ENCODE data around the gene MEX3B.
"Not testable (repeated sequence)": the region's sequence is repeated elsewhere in the genome, so short reads cannot be mapped to it uniquely, and the experiment has no call there.

Gene MEX3B

DNA sequence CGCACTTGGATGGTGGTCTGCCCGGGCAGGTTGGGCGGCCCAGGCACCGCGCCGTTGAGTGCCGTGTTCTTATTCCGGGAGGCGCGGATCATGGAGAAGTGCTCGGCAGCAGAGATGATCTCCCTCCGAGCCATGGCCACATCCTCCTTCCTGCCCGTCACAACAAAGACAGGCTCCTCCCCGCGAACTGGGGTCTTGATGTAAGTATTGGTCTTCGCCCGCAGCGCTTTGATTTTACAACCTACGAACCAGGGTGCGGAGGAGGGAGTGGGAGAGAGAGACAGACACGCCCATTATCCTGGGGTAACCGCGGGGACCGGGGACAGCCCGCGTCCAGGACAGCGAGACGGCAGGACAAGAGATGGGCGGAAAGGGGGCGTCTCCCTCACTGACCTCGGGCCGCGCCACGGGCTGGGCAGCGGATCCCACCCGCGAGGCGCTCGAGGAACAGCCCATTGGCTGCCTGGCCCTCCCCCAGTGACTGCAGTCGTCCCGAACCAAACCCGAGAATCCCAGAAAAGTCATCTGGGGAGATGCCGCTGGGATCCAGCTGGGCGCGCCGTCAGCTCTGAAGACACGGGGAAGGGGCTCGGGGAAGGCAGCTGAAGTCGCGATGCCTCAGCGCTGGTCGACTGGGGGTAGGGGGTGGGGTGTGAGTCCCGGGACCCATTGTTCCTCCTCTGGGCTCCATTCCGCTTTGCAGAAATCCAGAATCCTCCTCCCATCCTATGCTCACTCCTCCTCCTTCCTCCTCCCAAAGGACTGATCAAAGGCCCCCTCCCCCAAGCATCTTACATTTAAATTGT lies 1.2 kb downstream of the MEX3B start:
- H3K36me3 Mint-ChIP-seq = peaks cover 4% of the 10 kb centered on the region

GRCh38 chr15:82043796-82044372 lies 1.9 kb downstream of the MEX3B start:
- Mint-ChIP-seq H3K9me3 (no peaks in the 10 kb centered on the region), H3K36me3 (peaks cover 4% of the 10 kb centered on the region), H3K27me3 (peaks cover 65% of the 10 kb centered on the region), H3K4me1 (peaks cover 19% of the 10 kb centered on the region), H3K27ac (no peak overlapping the region), H3K4me3 (peak overlapping the region; percentile 84)
- no peak for DNase-seq
- CTCF ChIA-PET = no interaction called here

More for the DNA sequence above, 1.2 kb downstream of the MEX3B start:
- Mint-ChIP-seq H3K4me1 (peaks cover 19% of the 10 kb centered on the region), H3K27me3 (peaks cover 68% of the 10 kb centered on the region), H3K9me3 (no peaks in the 10 kb centered on the region), H3K27ac (no peak overlapping the region), H3K4me3 (peak overlapping the region; percentile 84)
- peak; percentile 67 for DNase-seq
- CTCF ChIA-PET = no interaction called here

DNA sequence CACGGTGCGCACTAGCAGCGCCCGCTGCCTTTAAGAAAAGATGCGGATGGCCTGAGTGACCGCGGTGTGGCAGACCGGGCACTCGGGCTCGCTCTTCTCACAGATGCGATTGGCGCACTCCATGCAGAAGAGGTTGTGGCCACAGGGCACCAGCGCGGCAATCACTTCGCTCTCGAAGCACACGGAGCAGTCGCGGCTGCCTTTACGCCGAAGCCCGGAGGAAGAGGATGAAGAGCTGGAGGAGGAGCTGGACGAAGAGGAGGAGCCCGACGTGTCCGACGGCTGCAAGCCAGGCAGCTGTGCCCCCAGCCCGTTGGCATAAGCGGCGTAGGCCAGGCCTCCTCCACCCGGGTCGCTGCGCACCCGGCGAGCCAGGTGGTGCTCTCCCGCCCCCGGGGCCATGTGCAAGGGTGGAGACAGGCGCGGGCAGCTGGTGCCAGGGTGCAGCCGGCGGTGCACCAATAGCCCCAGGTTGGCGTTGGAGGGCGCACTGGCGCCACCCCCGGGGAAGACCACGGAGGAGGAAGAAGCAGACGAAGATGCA lies 2.6 kb downstream of the MEX3B start:
- Mint-ChIP-seq H3K36me3 (peaks cover 4% of the 10 kb centered on the region), H3K27ac (no peak overlapping the region), H3K27me3 (peaks cover 58% of the 10 kb centered on the region), H3K4me1 (peaks cover 19% of the 10 kb centered on the region), H3K4me3 (peak overlapping the region; percentile 59), H3K9me3 (no peaks in the 10 kb centered on the region)
- CTCF ChIA-PET = interaction anchor here (1.4 kb wide), 1 partner anchor 777 kb away, joined by 3 read pairs; no protein-coding TSS in a partner anchor
- no peak for DNase-seq

GRCh38 chr15:82040862-82041261 lies 5.0 kb downstream of the MEX3B start:
- peaks cover 36% of the 10 kb centered on the region for H3K27me3 Mint-ChIP-seq
- H3K36me3 Mint-ChIP-seq = peaks cover 4% of the 10 kb centered on the region
- no peak overlapping the region for H3K27ac Mint-ChIP-seq
- H3K9me3 Mint-ChIP-seq = no peaks in the 10 kb centered on the region
- H3K4me3 Mint-ChIP-seq = no peak overlapping the region
- peaks cover 14% of the 10 kb centered on the region for H3K4me1 Mint-ChIP-seq
- DNase-seq = no peak
- CTCF ChIA-PET = no interaction called here

GRCh38 chr15:82040390-82040789 lies 5.4 kb downstream of the MEX3B start:
- Mint-ChIP-seq H3K27me3 (peaks cover 31% of the 10 kb centered on the region), H3K4me1 (peaks cover 14% of the 10 kb centered on the region), H3K36me3 (peaks cover 4% of the 10 kb centered on the region), H3K4me3 (no peak overlapping the region), H3K27ac (no peak overlapping the region), H3K9me3 (no peaks in the 10 kb centered on the region)
- CTCF ChIA-PET = no interaction called here
- no peak for DNase-seq

DNA sequence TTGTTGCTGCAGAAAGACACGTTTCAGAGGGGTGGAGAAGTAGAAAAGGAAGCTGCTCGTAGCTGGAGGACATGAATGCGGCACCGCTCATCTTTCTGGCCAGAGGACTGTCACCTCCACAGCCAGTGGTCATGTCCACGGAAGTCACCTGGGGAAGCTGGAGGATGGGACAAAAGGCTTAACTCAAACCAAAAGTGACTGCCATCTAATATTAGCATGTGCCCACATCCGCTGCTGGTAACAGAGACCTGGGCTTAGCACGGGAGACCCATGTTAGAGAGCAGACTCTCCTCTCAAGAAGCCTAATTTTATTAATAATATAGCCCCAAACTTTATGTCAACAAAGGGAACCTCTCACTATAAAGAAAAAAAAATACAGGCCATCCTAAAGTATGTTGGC lies 5.9 kb downstream of the MEX3B start:
- Mint-ChIP-seq H3K9me3 (no peaks in the 10 kb centered on the region), H3K36me3 (peaks cover 4% of the 10 kb centered on the region), H3K4me3 (no peak overlapping the region), H3K27me3 (peaks cover 26% of the 10 kb centered on the region), H3K27ac (no peak overlapping the region), H3K4me1 (peaks cover 9% of the 10 kb centered on the region)
- no peak for DNase-seq
- CTCF ChIA-PET = no interaction called here

GRCh38 chr15:82036461-82036860 lies 9.4 kb downstream of the MEX3B start:
- no peaks in the 10 kb centered on the region for H3K36me3 Mint-ChIP-seq
- no peak overlapping the region for H3K27ac Mint-ChIP-seq

DNA sequence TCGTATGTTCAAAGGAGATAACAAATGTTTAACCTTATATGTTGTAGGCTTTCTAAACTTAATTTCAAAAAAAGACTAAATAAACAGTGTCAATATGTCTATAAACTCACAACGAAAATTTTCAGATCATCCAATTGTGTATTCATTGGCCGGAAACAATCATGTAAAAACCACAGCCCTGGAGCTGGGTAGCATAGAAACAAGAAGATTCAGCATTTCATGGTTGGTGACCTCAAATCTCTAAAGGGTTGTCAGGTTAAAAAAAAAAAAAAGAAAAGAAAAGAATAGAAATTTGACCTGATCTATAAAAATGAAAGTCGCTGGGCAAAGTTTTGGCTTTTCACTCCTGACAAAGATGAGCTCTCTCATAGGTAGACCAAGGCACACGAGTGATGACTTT lies 13.9 kb downstream of the MEX3B start:
- CTCF ChIA-PET = no interaction called here
- Mint-ChIP-seq H3K4me3 (no peak overlapping the region), H3K9me3 (no peaks in the 10 kb centered on the region), H3K27ac (no peak overlapping the region), H3K27me3 (no peaks in the 10 kb centered on the region), H3K36me3 (no peaks in the 10 kb centered on the region), H3K4me1 (no peaks in the 10 kb centered on the region)
- no peak for DNase-seq

More at GRCh38 chr15:82036461-82036860, 9.4 kb downstream of the MEX3B start:
- Mint-ChIP-seq H3K4me1 (no peaks in the 10 kb centered on the region), H3K9me3 (no peaks in the 10 kb centered on the region), H3K4me3 (no peak overlapping the region), H3K27me3 (peaks cover 6% of the 10 kb centered on the region)
- CTCF ChIA-PET = no interaction called here
- no peak for DNase-seq

DNA sequence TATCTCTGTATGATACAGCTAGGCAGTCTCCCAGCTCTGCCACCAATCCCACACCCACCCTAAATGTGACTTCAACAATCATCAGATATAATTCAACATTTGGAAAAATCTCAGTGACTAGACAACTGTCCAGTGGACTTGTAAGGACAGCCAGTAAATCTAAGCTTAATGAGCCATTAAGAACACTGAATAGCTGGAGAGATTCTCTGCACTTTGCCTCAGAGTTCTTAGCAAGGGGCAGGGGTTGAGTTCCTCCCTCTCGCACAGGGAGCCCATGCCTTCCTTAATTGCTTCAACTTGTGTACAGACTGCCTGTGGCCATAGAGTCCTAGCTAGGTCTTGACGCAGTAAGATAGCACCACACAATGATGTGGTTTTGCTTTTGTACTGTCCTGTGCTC lies 15.6 kb downstream of the MEX3B start:
- no peaks in the 10 kb centered on the region for H3K27me3 Mint-ChIP-seq
- no peak for DNase-seq
- no peaks in the 10 kb centered on the region for H3K36me3 Mint-ChIP-seq
- no peak overlapping the region for H3K27ac Mint-ChIP-seq
- no peaks in the 10 kb centered on the region for H3K4me1 Mint-ChIP-seq
- CTCF ChIA-PET = no interaction called here
- H3K9me3 Mint-ChIP-seq = no peaks in the 10 kb centered on the region
- no peak overlapping the region for H3K4me3 Mint-ChIP-seq

DNA sequence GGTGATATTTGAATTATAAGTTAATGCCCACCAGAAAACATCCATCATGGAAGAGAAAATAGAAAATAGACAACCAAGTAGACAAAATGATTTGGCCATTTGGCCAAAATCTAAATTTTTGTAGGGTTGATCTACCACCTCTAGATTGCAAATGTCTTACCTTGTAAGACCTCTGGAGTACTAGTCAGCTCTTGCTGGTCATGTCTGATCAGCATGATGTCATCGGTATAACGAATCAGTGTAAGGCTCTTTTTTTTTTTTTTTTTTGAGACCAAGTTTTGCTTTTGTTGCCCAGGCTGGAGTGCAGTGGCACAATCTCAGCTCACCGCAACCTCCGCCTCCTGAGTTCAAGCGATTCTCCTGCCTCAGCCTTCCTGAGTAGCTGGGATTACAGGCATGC lies 17.7 kb downstream of the MEX3B start:
- H3K36me3 Mint-ChIP-seq, H3K9me3 Mint-ChIP-seq, H3K4me3 Mint-ChIP-seq, H3K27ac Mint-ChIP-seq, H3K27me3 Mint-ChIP-seq, H3K4me1 Mint-ChIP-seq, CTCF ChIA-PET, DNase-seq: not testable (repeated sequence)

- no peak overlapping the region for H3K27ac Mint-ChIP-seq
- H3K9me3 Mint-ChIP-seq = no peaks in the 10 kb centered on the region
- CTCF ChIA-PET = no interaction called here
- H3K36me3 Mint-ChIP-seq = no peaks in the 10 kb centered on the region
- peaks cover 26% of the 10 kb centered on the region for H3K27me3 Mint-ChIP-seq
- H3K4me3 Mint-ChIP-seq = no peak overlapping the region
- H3K4me1 Mint-ChIP-seq = no peaks in the 10 kb centered on the region
- no peak for DNase-seq
Measured at GRCh38 chr15:82021992-82022391, 23.8 kb downstream of the MEX3B start.

DNA sequence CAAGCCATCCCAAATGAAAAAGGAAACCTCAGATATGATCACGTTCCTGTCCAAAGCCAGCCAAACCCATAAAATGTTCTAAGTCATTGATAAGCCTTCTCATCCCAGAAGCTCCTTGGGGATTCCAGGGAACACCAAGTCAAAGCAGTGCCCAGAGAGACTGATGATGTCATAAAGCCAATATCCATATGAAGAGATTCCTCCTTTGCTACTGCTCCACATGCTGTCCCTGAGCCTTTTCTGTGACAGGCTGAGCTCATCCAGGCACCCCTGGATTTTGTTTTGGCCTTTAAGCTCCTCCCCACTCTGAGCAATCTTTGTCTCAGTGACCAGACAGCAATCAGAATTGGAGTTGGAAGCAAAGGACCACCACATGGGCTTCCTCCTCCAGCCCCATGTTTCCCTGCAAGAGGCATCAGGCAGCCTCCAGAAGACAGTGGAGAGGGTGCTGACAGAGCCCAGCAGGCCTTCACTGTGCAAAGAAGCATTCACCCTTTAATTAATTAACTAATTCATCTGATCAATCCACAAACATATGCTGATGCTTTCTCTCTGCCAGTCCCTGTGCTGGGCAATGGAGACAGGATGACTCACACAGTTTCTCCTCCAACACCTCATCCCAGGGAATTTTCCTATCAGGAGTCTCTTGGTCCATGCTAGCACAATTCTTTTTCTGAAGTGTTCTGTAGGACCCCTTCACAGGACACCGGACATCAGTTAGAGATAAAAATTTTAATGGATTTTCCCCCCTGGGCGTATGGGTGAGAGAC lies 25.0 kb downstream of the MEX3B start:
- CTCF ChIA-PET = no interaction called here
- Mint-ChIP-seq H3K27ac (no peak overlapping the region), H3K27me3 (peaks cover 32% of the 10 kb centered on the region), H3K4me3 (no peak overlapping the region), H3K9me3 (no peaks in the 10 kb centered on the region), H3K36me3 (no peaks in the 10 kb centered on the region), H3K4me1 (no peaks in the 10 kb centered on the region)
- no peak for DNase-seq

DNA sequence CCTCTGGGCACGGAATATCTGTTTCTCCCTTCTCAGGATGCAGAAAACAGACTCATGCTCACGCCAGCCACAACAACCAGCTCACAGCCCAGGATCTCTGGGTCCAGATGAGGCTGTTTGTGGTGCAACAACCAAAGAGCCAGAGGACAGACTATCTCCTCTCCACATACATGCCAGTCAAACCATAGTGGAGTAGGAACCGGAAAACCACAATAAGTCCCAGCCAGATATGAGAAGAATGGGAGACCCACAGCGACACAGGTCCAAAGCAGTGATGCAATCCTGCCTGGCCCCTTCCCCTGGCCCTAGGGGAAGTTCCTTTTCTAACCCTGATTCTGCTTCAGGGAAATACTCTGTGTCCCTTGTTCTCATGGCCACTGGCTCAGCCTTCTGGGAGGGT lies 27.6 kb downstream of the MEX3B start:
- H3K27ac Mint-ChIP-seq = no peak overlapping the region
- CTCF ChIA-PET = no interaction called here
- no peaks in the 10 kb centered on the region for H3K4me1 Mint-ChIP-seq

GRCh38 chr15:82017656-82018055 lies 28.2 kb downstream of the MEX3B start:
- Mint-ChIP-seq H3K36me3 (no peaks in the 10 kb centered on the region), H3K4me3 (no peak overlapping the region), H3K27me3 (peaks cover 29% of the 10 kb centered on the region), H3K4me1 (no peaks in the 10 kb centered on the region), H3K9me3 (no peaks in the 10 kb centered on the region), H3K27ac (no peak overlapping the region)
- CTCF ChIA-PET = no interaction called here
- DNase-seq = no peak

More for the DNA sequence above, 27.6 kb downstream of the MEX3B start:
- Mint-ChIP-seq H3K36me3 (no peaks in the 10 kb centered on the region), H3K27me3 (peaks cover 31% of the 10 kb centered on the region), H3K4me3 (no peak overlapping the region), H3K9me3 (no peaks in the 10 kb centered on the region)
- DNase-seq = no peak
